HG02840 (cell line): Measurements from ENCODE around the gene PLEKHA6.
"Not testable (repeated sequence)": the region's sequence is repeated elsewhere in the genome, so short reads cannot be mapped to it uniquely, and the experiment has no call there.

Experiments
- ATAC-seq: cut with Tn5 transposase; IDR thresholded peaks from one replicate; pipeline ENCODE4 v1.9.1; 2021; ENCODE audit warnings: mild to moderate bottlenecking, moderate library complexity, moderate number of reproducible peaks; ENCODE audit not compliant: unreplicated experiment, low FRiP score

The PLEKHA6 gene

DNA sequence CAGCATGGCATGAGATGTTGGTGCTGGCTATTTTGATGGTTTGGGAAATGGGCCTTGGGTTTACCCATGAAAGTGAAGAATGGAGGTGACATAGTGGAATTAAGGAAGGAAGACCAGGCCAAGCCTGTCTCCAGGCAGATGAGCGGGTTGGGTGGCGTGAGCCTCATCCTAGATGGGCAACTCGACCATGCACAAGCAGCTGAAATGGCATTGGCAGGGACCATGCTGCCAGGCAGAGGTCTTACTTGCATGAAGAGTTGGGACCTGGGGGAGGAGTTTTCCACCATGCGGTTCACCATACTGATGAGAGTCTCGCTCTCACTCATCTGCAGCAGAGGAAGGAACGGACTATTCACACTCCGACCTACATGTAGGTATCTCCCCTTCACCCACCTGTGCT is 108.4 kb downstream of the PLEKHA6 start:
- no peak for ATAC-seq

DNA sequence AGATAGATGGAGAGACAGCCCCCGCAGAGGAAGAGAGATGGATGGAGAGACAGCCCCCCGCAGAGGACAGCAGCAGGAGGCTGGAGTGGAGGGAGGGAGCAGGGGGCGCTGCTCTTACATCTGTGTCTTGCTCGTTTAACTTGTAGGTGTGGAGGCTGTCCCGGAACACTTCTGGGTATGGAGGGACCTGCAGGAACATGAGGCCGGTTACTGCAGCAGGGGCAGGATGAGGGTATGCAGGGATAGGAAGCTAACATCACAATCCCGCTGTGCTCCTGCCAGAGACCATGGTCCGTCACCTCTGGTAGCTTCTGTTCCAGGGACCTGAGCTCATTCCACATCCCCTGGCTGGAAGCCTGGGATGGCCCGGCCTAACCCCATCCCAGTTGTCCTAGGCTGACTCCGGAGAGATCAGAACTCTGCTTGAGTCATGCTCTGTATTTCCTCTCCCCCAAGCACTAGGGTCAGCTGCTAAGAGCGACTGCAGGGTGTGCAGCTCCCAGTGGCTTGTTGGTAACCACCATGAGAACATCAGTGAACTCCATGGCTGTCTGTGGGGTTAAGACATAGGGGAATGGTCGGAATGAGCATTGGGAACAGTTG is 109.2 kb downstream of the PLEKHA6 start:
- ATAC-seq, result no peak

DNA sequence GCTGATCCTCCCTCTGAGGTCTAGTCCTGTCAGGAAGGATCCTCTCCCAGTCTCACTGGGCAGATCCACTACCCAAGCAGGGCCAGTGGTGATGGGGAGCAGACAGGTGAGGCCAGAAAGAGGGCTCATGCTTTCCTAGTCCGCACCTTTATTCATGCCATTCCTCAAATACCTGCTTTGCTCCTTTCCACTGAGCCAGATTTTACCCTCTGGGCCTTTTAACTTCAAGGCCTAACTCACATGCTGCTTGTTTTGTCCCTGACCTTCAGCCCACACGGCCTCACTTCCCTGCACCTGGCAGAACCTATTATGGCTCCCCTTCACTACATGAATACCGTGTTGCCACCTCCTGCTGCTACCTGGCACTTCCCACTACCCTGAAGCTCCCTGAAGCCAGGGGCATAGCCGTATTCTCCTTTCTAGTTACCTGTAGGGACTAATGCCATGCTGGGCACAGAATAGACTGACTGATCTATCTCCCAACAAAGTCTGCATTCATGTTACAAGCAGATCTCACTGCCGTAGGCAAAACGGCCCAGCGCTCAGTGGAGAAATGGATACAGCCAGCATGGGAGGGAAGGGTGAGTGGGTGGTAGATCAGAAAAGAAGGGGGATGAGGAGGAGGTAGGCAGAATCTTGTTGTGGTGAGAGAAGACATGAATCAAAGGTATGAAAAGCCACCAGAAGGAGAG is 109.8 kb downstream of the PLEKHA6 start:
- no peak for ATAC-seq

DNA sequence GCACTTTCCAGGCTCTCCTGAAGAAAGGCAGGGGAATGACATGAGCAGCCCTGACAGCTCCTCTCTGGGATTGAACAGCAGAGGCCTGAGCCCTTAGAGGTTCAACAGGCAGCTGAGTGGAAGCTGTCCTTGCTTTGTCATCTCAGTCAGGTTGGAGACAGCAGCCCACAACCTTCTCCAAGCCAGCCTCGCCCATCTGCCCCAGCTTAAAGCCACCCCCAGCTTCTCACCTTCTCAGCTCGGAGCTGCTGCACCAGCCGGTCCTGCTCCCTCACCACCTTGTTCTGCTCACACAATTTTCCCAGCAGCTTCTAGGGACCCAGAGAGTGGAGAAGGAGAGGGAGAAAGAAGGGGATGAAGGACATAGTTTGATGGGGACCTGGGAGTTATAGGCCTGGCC is 110.8 kb downstream of the PLEKHA6 start:
- ATAC-seq, result no peak

DNA sequence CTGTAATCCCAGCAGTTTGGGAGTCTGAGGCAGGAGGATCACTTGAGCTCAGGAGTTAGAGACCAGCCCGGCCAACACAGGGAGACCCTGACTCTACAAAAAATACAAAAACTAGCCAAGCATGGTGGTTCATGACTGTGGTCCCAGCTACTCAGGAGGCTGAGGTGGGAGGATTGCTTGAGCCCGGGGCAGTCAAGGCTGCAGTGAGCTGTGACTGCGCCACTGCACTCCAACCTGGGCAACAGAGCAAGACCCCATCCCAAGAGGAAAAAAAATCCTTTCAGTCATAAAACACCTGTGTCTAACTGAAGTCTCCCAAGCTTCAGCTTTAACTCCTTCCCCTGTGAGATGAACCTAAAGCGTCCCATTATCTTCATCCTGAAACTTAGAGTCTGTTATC is 112.9 kb downstream of the PLEKHA6 start:
- no peak for ATAC-seq

DNA sequence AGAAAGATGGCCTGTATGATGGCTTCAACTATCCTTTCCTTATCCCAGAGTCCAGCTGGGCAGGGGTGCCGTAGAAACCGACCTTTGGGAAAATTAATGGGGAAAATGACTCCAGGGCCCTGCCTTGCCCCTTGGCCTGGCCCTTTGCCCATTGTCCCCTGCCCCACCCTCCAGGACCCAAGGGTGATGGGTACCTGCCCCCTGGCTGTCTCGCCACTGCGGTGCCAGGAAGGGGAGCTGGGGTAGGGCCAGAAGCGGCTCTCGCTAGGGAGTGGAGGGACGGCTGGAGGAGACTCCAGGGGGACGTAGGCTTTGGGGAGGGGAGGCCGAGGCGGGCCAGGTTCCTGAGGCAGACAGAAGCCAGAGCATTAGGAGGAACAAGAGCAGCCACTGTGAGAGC is 116.8 kb downstream of the PLEKHA6 start:
- ATAC-seq, result no peak

DNA sequence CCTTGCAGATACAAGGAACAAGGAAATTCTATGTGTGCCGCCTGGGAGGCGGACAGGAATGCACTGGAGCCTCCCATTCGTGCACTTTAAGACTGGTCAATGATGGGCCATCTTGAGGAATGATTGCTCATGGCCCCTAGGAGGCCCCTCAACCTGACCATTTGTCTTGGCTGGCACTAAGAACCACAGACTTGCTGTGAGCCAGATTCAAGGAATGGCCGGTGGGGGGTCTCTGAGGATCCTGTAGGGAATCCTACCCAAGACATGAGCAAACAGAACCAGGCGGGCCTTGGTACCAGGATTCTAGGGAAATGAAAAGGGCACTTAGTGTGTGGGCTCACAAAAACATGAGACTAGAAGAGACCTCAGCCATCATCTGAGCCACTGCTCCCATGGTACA is 117.8 kb downstream of the PLEKHA6 start:
- no peak for ATAC-seq

DNA sequence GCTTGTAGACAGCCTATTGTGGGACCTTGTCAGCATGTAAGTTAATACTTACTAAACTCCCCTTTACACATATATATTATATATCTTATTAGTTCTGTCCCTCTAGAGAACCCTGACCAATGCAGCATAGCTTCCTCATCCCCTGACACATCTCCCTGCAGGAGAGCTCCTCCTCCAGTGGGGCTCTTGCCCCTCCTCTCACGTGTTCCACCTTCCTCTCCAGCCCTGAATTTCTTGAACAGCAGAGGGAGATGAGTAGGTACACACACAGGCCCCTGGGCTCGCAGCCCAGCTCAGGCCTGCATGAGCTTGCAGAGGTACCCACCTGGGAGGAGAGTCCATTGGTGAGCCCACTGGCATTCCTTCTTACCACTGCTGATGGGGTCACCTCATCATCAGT is 118.7 kb downstream of the PLEKHA6 start:
- ATAC-seq, result no peak

DNA sequence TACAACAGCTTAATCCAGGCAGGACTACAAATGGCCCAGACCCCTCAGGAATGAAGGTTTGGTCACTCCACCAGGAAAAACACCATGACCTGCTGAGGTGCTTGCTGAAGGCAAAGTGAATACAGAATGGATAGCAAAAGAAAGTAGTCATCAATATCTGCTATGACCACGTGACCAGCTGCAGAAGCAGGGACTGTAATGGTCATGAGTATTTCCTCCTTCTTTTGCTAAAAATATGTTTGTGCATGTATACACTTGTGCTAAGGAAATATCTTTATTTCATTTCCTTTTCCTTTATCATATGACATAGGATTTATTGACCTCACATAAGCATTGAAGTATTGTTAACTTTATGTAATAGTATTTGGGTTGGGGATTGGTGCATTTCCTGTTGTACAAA is 119.5 kb downstream of the PLEKHA6 start:
- no peak for ATAC-seq

DNA sequence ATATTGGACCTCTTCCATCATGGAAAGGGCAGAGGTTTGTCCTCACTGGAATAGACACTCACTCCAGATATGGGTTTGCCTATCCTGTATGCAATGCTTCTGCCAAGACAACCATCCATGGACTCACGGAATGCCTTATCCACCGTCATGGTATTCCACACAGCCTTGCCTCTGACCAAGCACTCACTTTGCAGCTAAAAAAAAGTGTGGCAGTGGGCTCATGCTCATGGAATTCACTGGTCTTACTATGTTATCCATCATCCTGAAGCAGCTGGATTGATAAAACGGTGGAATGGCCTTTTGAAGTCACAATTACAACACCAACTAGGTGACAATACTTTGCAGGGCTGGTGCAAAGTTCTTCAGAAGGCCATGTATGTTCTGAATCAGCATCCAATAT is 120.3 kb downstream of the PLEKHA6 start:
- ATAC-seq, result not testable (repeated sequence)

DNA sequence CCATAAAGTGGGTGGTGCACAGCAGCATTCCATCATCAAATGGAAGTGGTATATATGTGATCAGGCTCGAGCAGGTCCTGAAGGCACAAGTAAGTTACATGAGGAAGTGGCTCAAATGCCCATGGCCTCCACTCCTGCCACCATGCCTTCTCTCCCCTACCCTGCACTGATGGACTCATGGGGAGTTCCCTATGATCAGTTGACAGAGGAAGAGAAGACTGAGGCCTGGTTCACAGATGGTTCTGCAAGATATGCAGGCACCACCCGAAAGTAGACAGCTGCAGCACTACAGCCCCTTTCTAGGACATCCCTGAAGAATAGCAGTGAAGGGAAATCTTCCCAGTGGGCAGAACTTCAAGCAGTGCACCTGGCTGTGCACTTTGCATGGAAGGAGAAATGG is 121.2 kb downstream of the PLEKHA6 start:
- ATAC-seq, result not testable (repeated sequence)

DNA sequence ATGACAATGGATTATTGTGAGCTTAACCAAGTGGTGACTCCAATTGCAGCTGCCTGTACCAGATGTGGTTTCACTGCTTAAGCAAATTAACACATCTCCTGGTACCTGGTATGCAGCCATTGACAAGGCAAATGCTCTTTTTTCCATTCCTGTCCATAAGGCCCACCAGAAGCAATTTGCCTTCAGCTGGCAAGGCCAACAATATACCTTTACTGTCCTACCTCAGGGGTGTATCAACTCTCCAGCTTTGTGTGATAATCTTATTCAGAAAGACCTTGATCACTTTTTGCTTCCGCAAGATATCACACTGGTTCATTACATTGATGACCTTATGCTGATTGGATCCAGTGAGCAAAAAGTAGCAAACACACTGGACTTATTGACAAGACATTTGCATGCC is 122.2 kb downstream of the PLEKHA6 start:
- ATAC-seq, result not testable (repeated sequence)

DNA sequence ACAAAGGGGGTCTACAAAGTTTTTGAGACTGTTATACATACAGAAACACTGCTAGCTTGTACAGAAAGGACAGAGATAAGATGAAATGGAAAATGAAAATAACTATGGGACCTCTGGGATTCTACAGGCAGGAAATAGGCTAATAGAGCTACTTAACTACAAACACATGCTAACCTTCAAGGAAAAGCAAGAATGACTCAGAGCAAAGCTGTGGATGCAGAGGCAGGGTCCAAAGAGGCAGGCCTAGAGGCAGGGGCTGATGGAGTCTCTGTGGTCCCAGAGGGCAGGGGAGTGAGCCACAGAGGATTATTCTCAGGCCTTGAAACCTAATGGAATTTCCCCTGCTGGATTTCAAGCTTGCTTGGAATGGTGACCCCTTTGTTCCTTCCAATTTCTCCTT is 127.2 kb downstream of the PLEKHA6 start:
- ATAC-seq, result no peak

DNA sequence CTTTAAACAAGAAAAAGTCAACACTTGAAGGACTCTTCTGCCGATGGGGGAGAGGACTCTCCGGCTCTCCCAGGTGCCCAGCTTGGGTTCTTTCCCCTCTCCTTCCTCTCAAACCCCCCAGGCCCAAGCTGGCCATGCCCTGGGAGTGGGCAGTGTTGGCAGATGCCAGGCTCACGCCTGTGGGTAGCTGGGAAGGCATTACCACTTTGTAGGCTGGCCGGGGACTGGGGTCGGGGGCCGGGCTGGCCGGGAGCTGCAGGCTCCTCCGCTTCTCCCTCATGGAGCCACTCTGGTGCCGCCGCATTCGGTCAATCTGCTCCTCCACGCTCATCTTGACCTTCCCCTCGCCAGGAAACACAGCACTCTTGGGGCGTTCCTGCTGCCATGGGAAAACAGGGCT is 129.5 kb downstream of the PLEKHA6 start:
- ATAC-seq, result no peak

DNA sequence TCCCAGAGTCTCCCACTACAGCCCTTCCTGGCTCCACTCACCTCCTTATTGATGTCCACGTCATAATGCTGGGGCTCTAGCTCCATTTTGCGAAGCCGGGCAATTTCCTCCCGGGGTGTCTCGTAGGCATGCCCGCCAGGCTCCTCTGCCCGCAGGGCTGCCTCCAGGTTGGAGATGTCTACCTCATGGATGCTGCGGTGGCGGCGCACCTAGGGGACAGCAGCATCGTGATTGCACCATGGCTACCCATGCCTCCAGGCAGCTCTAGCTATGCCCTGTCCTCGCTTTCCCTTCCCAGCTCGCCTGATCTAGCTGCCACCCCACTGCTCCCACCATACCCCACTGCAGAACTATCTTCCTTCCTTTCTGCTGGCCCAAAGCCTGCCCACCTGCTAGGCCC is 130.8 kb downstream of the PLEKHA6 start:
- ATAC-seq, result no peak

DNA sequence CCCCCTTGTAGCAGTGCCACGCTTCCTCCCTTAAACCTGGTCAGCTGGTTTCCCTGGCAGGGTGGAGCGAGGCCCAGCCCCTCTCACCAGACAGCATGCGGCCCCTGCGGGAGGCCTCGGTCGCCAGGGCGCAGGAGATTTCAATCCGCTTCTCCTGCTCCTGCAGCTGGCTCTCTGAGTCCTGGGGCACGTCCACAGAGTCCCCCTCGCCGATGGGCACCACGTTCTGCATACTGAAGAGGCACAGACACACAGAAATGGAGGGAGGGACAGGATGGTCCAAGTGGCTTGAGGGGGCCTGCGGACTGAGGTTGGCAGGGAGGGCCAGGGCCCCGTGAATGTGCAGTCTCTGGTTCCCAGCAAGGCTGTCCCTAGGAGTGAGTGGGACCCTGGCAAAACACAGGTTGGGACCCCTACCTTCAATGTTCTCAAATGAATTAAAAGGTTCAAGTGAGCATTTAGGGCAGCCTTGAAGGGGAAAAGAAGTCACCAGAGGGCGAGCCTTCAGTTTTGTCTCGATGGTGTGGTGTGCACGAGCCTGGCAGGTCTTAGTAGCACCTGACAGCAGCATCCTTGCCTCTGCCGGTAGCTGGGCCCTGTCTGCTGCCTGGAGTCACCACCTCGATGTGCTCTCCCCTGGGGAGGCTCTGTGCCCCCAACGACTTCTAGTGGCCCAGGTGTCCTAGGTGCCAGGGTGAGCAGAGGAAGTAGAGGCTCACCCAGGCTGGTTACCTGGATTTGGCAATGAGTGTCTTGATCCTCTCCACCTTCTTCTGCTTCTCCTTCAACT is 131.5 kb downstream of the PLEKHA6 start:
- ATAC-seq, result no peak

DNA sequence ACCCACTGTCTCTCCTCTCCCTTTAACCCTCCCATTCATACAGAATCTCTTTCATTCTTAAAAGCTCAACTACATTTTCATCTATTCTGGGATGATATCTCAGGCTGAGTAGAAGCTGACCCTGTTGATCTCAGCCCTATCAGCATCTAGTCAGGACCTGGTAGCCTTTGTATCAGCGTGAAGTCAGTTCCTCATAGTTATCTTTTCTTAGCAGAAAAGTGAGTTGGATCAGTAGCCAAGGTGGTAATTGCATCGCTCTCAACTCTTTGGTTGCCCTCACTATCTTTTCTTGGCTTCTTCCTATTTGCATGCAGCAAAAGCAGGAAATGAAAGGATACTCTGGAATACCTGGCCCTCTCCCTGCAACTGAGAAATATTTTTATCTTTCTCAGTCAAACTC is 132.4 kb downstream of the PLEKHA6 start:
- ATAC-seq, result no peak

DNA sequence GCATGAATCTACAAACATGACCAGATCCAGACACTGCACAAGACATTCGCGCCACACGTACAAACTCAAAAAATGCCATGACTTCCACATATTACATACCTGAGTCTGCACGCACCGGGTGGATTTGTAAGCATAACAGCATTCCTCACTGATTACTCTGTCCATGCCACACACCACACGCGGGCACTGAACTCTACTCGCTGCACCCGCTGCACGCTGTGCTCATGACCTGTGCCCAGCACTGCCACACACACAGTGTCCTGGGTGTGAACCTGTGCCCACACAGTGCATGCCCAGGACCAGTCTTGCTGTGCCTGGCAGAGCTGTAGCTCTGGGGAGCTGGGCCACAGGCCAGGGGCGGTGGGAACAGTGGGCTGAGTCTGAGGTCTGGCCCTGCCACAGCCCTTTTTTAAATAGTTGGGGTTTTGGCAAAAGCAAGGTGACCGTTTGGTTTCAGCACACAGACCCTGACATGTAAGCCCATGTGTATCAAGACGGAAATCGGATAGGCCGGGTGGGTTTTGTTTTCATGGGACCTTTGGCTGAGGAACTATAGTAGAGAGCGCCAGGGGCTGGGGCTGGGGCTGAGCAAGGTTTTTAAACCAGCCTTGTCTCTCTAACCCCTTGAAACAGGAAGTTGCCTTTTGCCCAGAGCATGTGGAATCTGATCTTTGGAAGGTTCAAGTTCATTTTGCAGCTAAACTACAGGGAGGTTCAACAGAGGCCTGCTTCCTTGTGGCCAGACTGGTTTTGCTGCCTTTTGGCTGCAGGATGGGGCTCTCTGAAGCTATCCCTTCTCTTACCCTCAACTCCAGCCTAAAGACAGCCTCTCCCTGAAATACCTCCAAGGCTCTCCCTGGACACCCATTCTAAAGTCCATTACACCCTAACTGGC is 133.6 kb downstream of the PLEKHA6 start:
- no peak for ATAC-seq

DNA sequence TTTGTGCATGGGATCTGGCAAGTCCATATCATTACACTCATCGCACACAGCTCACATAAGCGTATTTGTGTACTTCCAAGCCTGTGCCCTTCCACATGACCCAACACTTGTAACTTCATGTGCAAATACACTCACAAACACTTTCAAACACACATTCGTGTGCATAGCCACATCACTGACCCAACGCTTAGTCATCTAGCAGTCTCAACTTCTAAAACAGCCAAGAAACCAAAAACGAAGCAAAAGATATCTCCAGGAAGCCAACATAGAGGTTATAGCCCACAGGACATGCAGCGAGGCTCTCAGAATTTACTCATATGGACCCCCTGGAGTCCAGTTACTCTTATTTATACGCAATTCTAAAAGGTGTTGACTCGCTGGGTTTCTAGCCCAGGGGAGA is 135.1 kb downstream of the PLEKHA6 start:
- ATAC-seq, result no peak

DNA sequence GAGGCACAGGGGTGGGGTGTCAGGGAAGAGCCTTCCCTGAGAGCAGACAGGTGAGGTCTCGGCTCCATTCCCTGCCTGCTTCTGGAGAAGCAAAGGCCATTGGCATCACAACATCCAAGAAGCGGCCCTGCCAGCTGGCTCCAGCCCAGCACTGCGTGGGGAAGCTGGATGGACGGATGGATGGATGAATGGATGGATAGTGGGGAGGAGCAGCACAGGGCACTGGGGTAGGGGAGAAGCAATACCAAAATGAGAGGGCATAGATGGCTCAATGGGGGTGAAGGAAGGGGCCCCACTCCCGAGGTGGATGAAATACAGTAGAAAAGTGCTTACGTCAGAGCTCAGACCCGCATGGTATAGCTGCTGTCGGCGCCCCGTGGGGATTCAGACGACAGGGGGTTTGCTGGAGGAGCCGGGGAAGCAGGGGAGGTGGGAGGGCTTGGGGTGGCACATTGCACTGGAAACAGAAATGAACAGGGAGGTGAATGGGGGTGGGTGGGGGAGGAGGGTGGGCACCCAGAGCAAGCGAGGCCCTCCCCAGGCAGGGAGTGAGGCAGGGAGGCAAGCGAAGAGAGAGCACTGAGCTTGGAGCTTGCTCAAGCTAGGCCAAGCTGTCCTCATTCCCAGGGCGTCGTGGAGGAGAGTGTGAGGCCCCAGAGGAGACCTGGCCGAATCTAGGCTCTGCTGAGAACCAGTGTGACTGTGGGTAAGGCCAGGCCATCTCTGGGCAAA is 136.4 kb downstream of the PLEKHA6 start:
- ATAC-seq, result no peak
